K562 (cell line): ENCODE data around the gene ZNF692. TPM values are rescaled to one million over a fixed set of nuclear protein-coding genes. Genes with fewer than 3 reads are reported as not detected.

Experiments used
- ATAC-seq: fragments of 200-7000 bp; cut with Tn5 transposase; 3 replicates; pipeline ENCODE4 v1.9.1; 2020; ENCODE audit warnings: moderate library complexity
- BruUV-seq: library from RNA; stranded (reverse); fragments of 400-500 nt; replicated peaks from 2 replicates; lab custom pipeline; 2021; lab: Mats Ljungman, UMichigan
- CTCF ChIA-PET: fragments of 300-600 bp; formaldehyde crosslinking; extraction: SDS; loops from one replicate; lab custom pipeline; 2021; ENCODE audit warnings: low intra/inter-chr PET ratio; lab: Yijun Ruan, JAX
- POLR2A ChIA-PET: fragments of 300-600, 350-650 bp; sonication (Branson Sonifier 250); formaldehyde crosslinking; extraction: SDS; loops from one replicate; lab custom pipeline; 2021; ENCODE audit warnings: antibody characterized with exemption, inconsistent platforms; lab: Yijun Ruan, JAX
- DNase-seq, 4 experiments: peaks; one replicate each; pipeline versions ENCODE4 v3.0.0 to v3.0.0-alpha.2; 2011 to 2018; ENCODE audit warnings: low spot score in 3 of 4, mixed read lengths in 3 of 4; ENCODE audit errors: extremely low read depth in 1 of 4
- FAIRE-seq: peaks from 2 replicates; lab custom pipeline; 2011; peaks lifted over from hg19 to GRCh38; lab: Jason Lieb, UNC
- H2AFZ ChIP-seq: 2 replicates; pipeline ENCODE4 v1.6.0; 2011; ENCODE audit warnings: low read depth, low read length, control low read depth, inconsistent platforms
- H3K27ac ChIP-seq: fragments of 200-600 bp; 3 replicates; pipeline ENCODE4 v1.8.0; 2011; ENCODE audit warnings: low read depth, mild to moderate bottlenecking, control low read depth, inconsistent platforms, low read length, moderate library complexity, mixed read lengths; ENCODE audit errors: extremely low read depth
- H3K27me3 ChIP-seq, 2 experiments: fragments of 300-600 bp in 1 of 2; 2 replicates in 1 of 2; 3 replicates in 1 of 2; pipeline versions ENCODE4 v1.6.0 to v1.8.0; 2011; ENCODE audit warnings: inconsistent platforms in 2 of 2, low read length in 2 of 2, mild to moderate bottlenecking in 1 of 2, mixed read lengths in 1 of 2, moderate library complexity in 1 of 2; ENCODE audit not compliant: control insufficient read depth in 2 of 2, insufficient read depth in 2 of 2
- H3K36me3 ChIP-seq: fragments of 300-600 bp; 3 replicates; pipeline ENCODE4 v1.8.0; 2011; ENCODE audit warnings: mild to moderate bottlenecking, low read length, inconsistent platforms; ENCODE audit not compliant: control insufficient read depth, insufficient read depth
- H3K4me1 ChIP-seq, 2 experiments: fragments of 200-600 bp in 1 of 2; replicated peaks in 1 of 2; 2 replicates in 1 of 2; 3 replicates in 1 of 2; pipeline versions ENCODE4 v1.5.1 to v1.8.0; 2011; ENCODE audit warnings: inconsistent platforms in 2 of 2, low read length in 2 of 2, mild to moderate bottlenecking in 1 of 2, mixed read lengths in 1 of 2, moderate library complexity in 1 of 2; ENCODE audit not compliant: control insufficient read depth in 2 of 2, insufficient read depth in 2 of 2
- H3K4me2 ChIP-seq: 2 replicates; pipeline ENCODE4 v1.6.1; 2011; ENCODE audit warnings: low read length, control low read depth, inconsistent platforms, mixed read lengths; ENCODE audit not compliant: insufficient read depth
- H3K4me3 ChIP-seq: fragments of 200-600 bp; sonication (generic), shearing (Covaris generic); 2 replicates; pipeline ENCODE4 v1.5.1; 2016; ENCODE audit warnings: control low read depth, inconsistent platforms
- H3K79me2 ChIP-seq: fragments of 200-600 bp; 3 replicates; pipeline ENCODE4 v1.8.0; 2011; ENCODE audit warnings: low read length, inconsistent platforms; ENCODE audit not compliant: control insufficient read depth, insufficient read depth
- H3K9ac ChIP-seq, 2 experiments: 2 replicates each; pipeline versions ENCODE4 v1.6.0 to v1.6.1; 2011; ENCODE audit warnings: low read depth in 2 of 2, low read length in 2 of 2, control low read depth in 1 of 2, inconsistent platforms in 1 of 2, mild to moderate bottlenecking in 1 of 2, mixed read lengths in 1 of 2; ENCODE audit not compliant: insufficient read depth in 1 of 2
- H3K9me1 ChIP-seq: one replicate; pipeline ENCODE4 v1.6.0; 2011; ENCODE audit warnings: inconsistent platforms, mild to moderate bottlenecking, low read length, moderate library complexity; ENCODE audit not compliant: control insufficient read depth, insufficient read depth
- H3K9me3 ChIP-seq: replicated peaks from 2 replicates; pipeline ENCODE4 v1.5.1; 2011; ENCODE audit warnings: low read depth, low read length, inconsistent platforms; ENCODE audit not compliant: control insufficient read depth, insufficient read depth
- H4K20me1 ChIP-seq: replicated peaks from 2 replicates; pipeline ENCODE4 v1.6.1; 2011; ENCODE audit warnings: low read length, inconsistent platforms, mixed read lengths; ENCODE audit not compliant: control insufficient read depth, insufficient read depth
- BCOR ChIP-seq: fragments of 450-650 bp; IDR thresholded peaks from 2 replicates; pipeline ENCODE4 v1.6.1; 2016
- HDAC1 ChIP-seq, 2 experiments: fragments of 450-650 bp; IDR thresholded peaks; 2 replicates each; pipeline ENCODE4 v1.6.1; 2016 to 2017; ENCODE audit warnings: inconsistent platforms in 1 of 2, mild to moderate bottlenecking in 1 of 2, moderate library complexity in 1 of 2
- HIVEP1 ChIP-seq: fragments of 250-450 bp; sonication (Bioruptor Pico); IDR thresholded peaks from 2 replicates; pipeline ENCODE4 v1.4.0; 2020; ENCODE audit warnings: mild to moderate bottlenecking
- MAFK ChIP-seq: IDR thresholded peaks from 2 replicates; pipeline ENCODE4 v1.6.1; 2011; ENCODE audit warnings: low read length, improper control_type of control experiment
- MYBL2 ChIP-seq, 2 experiments: fragments of 450-650 bp in 1 of 2; sonication (generic) in 1 of 2; formaldehyde crosslinking in 1 of 2; IDR thresholded peaks; 2 replicates each; pipeline versions ENCODE4 v1.6.1 to v1.8.1; 2017 to 2022; ENCODE audit warnings: borderline replicate concordance in 1 of 2, inconsistent platforms in 1 of 2, low read depth in 1 of 2, mild to moderate bottlenecking in 1 of 2, missing genetic modification reagents in 1 of 2, moderate library complexity in 1 of 2
- NEUROD1 ChIP-seq: fragments of 150-350 bp; IDR thresholded peaks from 2 replicates; pipeline ENCODE4 v1.6.1; 2014; ENCODE audit warnings: borderline replicate concordance, low read length, low read depth; ENCODE audit not compliant: partially characterized antibody
- NFYB ChIP-seq: IDR thresholded peaks from 2 replicates; pipeline ENCODE4 v1.6.1; 2011; ENCODE audit warnings: mild to moderate bottlenecking, moderate library complexity; ENCODE audit not compliant: insufficient read length; ENCODE audit errors: extremely low read depth
- POLR2B ChIP-seq: fragments of 450-650 bp; IDR thresholded peaks from 2 replicates; pipeline ENCODE4 v1.6.1; 2018; ENCODE audit warnings: low read depth; ENCODE audit not compliant: partially characterized antibody
- SREBF2 ChIP-seq: sonication (generic); formaldehyde crosslinking; IDR thresholded peaks from 2 replicates; pipeline ENCODE4 v1.4.0; 2020; ENCODE audit warnings: mild to moderate bottlenecking, missing genetic modification reagents
- TOE1 ChIP-seq, 2 experiments: fragments of 450-650 bp in 1 of 2; sonication (generic) in 1 of 2; formaldehyde crosslinking in 1 of 2; IDR thresholded peaks; 2 replicates each; pipeline versions ENCODE4 v1.7.1 to v1.8.0; 2016 to 2022; ENCODE audit warnings: borderline replicate concordance in 2 of 2, mild to moderate bottlenecking in 2 of 2, antibody characterized with exemption in 1 of 2, inconsistent platforms in 1 of 2, low read depth in 1 of 2, missing genetic modification reagents in 1 of 2, moderate library complexity in 1 of 2
- ZEB2 ChIP-seq: fragments of 450-650 bp; IDR thresholded peaks from 2 replicates; pipeline ENCODE4 v1.6.1; 2016
- ZNF695 ChIP-seq: fragments of 450-650 bp; formaldehyde crosslinking; IDR thresholded peaks from 2 replicates; pipeline ENCODE4 v1.4.0; 2020; ENCODE audit warnings: mild to moderate bottlenecking, moderate library complexity
- ZSCAN32 ChIP-seq: fragments of 450-650 bp; formaldehyde crosslinking; IDR thresholded peaks from 2 replicates; pipeline ENCODE4 v1.4.0; 2020; ENCODE audit warnings: mild to moderate bottlenecking, moderate library complexity
- WGBS: fragments of 100-300 bp; shearing (Covaris generic); methylation state at CpG from one replicate; pipeline ENCODE4 v1.1.6; 2016; ENCODE audit warnings: low coverage, mixed read lengths; ENCODE audit not compliant: insufficient coverage; ENCODE audit errors: missing lambda C conversion rate; 5-methylcytosine and 5-hydroxymethylcytosine counted together
- in situ Hi-C: fragments of 300-500 bp; cut with MboI; formaldehyde crosslinking; loops from 4 replicates; pipeline ENCODE4 v1.15.0; 2018; ENCODE audit warnings: inconsistent platforms, mixed read lengths
- intact Hi-C: fragments of 100-400 bp; cut with micrococcal nuclease; formaldehyde crosslinking; loops from 2 replicates; pipeline ENCODE4 v1.14.2; 2022
- polyA plus RNA-seq, 8 experiments: library from polyadenylated mRNA; depleted of rRNA in 4 of 8; stranded (reverse) in 5 of 8; unstranded in 3 of 8; fragments of >200 nt; fragmentation: Nextera tagmentation in 2 of 8; fragmentation: Illumina TruSeq in 1 of 8; extraction: Ambion mirVana in 2 of 8; extraction: Trizol in 1 of 8; gene quantifications; 2 replicates each; pipeline versions ENCODE4 v1.2.1 to v1.2.3, GENCODE V29; 2011 to 2014; ENCODE audit warnings: inconsistent platforms in 1 of 8, missing spikeins in 1 of 8
- total RNA-seq, 7 experiments: library from RNA; depleted of rRNA in 6 of 7; stranded (reverse); fragments of >200 nt in 6 of 7; fragmentation: Illumina TruSeq in 2 of 7; extraction: Trizol in 2 of 7; gene quantifications; 2 replicates each; pipeline versions ENCODE4 v1.2.1 to v1.2.3, GENCODE V29; 2011 to 2021; ENCODE audit warnings: low replicate concordance in 1 of 7
- TF ChIP-seq, protein P1 (sequence below), 2 experiments: fragments of 450-650 bp; IDR thresholded peaks; 2 replicates each; pipeline ENCODE4 v1.6.1; 2016; ENCODE audit warnings: mild to moderate bottlenecking in 2 of 2, borderline replicate concordance in 1 of 2, low read depth in 1 of 2, moderate library complexity in 1 of 2

Gene ZNF692
- total and polyA plus RNA-seq, 9 of the 15 experiments (the other 6 are each of a cell fraction or from before 2014, with no cell fraction given), result 8.4 to 143 (median 55.9) TPM

DNA sequence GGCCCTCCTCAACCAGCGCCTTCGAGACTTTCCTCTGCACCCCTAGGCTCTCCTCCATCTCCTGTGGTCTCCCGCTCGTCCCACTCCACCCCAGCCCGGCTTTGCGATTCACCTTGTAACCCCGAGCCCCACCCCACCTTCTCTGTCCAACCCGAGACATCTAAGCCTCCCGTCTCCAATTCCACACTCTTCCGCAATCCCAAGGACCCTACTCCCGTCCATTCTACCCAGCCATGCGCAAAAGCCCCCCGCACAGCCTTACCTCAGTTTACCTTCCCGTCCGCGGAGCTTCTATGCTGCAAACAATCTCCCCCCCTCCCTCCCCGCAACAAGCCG, 33.3 kb downstream of the ZNF692 start:
- Histone ChIP-seq H3K27ac (peak overlapping the region; percentile 99), H3K4me3 (peak overlapping the region; percentile 90), H3K9me3 (no peaks in the 10 kb centered on the region), H3K9ac (peak overlapping the region; percentile 99 to 100), H3K27me3 (no peaks in the 10 kb centered on the region), H3K4me1 (peaks cover 29 to 47% of the 10 kb centered on the region in 2 experiments), H4K20me1 (no peaks in the 10 kb centered on the region; the same call in 1 of the 2 replicates), H3K9me1 (no peaks in the 10 kb centered on the region), H3K36me3 (peaks cover 41% of the 10 kb centered on the region; the same call in 2 of the 3 replicates), H2AFZ (peak overlapping the region; percentile 99), H3K79me2 (peaks cover 44% of the 10 kb centered on the region), H3K4me2 (peak overlapping the region; percentile 100)
- WGBS, result under 1% methylated on average over 13 of the region's 18 CpGs
- in situ Hi-C loops (no loop called here), intact Hi-C loops (loop anchor here (5.0 kb wide), 1 partner anchor 968 kb away; the partner anchor contains the start of gene TRIM58)
- DNase-seq, result peak in 3 of 4 experiments; percentile 49 to 66 (median 65)
- POLR2A ChIA-PET, result interaction anchor here (0.6 to 6.8 kb wide), 10 partner anchors 9 to 973 kb away, joined by 3 to 78 read pairs (median 4); partner anchors contain the start of genes ZNF672 and ZNF692
- CTCF ChIA-PET, result interaction anchor here (1.5 kb wide), 1 partner anchor 81 kb away, joined by 3 read pairs; no protein-coding TSS in a partner anchor
- no peak for FAIRE-seq
- peak; percentile 37 for ATAC-seq
- BruUV-seq, result no TSS peak
- TF ChIP-seq ZSCAN32 (CRISPR knock-in tag) (peak; percentile 17; the same call in 1 of the 2 replicates), MAFK (no peak), BCOR (peak; percentile 96), ZEB2 (0 out of 2 replicates have a peak, but pooled peaks have one; percentile 54), HIVEP1 (CRISPR knock-in tag) (0 out of 2 replicates have a peak, but pooled peaks have one; percentile 14), SREBF2 (no peak), MYBL2 (IDR thresholded peaks at IDR 0.05; ENCODE audit: low read depth) (0 out of 2 replicates have a peak, but pooled peaks have one; percentile 19), MYBL2 (CRISPR knock-in tag; IDR thresholded peaks at IDR 0.05; ENCODE audit: borderline replicate concordance) (no peak), NFYB (no peak), HDAC1 (IDR thresholded peaks at IDR 0.05) (peak in 1 of 2 experiments; percentile 89; a peak in 2 of 4 replicates), POLR2B (peak; percentile 81), ZNF695 (CRISPR knock-in tag) (no peak), NEUROD1 (no peak), TOE1 (IDR thresholded peaks at IDR 0.05; ENCODE audit: borderline replicate concordance) (peak; percentile 67; the same call in 1 of the 2 replicates), TOE1 (CRISPR knock-in tag; IDR thresholded peaks at IDR 0.05; ENCODE audit: borderline replicate concordance, low read depth) (no peak)
- TF ChIP-seq, protein P1, sequence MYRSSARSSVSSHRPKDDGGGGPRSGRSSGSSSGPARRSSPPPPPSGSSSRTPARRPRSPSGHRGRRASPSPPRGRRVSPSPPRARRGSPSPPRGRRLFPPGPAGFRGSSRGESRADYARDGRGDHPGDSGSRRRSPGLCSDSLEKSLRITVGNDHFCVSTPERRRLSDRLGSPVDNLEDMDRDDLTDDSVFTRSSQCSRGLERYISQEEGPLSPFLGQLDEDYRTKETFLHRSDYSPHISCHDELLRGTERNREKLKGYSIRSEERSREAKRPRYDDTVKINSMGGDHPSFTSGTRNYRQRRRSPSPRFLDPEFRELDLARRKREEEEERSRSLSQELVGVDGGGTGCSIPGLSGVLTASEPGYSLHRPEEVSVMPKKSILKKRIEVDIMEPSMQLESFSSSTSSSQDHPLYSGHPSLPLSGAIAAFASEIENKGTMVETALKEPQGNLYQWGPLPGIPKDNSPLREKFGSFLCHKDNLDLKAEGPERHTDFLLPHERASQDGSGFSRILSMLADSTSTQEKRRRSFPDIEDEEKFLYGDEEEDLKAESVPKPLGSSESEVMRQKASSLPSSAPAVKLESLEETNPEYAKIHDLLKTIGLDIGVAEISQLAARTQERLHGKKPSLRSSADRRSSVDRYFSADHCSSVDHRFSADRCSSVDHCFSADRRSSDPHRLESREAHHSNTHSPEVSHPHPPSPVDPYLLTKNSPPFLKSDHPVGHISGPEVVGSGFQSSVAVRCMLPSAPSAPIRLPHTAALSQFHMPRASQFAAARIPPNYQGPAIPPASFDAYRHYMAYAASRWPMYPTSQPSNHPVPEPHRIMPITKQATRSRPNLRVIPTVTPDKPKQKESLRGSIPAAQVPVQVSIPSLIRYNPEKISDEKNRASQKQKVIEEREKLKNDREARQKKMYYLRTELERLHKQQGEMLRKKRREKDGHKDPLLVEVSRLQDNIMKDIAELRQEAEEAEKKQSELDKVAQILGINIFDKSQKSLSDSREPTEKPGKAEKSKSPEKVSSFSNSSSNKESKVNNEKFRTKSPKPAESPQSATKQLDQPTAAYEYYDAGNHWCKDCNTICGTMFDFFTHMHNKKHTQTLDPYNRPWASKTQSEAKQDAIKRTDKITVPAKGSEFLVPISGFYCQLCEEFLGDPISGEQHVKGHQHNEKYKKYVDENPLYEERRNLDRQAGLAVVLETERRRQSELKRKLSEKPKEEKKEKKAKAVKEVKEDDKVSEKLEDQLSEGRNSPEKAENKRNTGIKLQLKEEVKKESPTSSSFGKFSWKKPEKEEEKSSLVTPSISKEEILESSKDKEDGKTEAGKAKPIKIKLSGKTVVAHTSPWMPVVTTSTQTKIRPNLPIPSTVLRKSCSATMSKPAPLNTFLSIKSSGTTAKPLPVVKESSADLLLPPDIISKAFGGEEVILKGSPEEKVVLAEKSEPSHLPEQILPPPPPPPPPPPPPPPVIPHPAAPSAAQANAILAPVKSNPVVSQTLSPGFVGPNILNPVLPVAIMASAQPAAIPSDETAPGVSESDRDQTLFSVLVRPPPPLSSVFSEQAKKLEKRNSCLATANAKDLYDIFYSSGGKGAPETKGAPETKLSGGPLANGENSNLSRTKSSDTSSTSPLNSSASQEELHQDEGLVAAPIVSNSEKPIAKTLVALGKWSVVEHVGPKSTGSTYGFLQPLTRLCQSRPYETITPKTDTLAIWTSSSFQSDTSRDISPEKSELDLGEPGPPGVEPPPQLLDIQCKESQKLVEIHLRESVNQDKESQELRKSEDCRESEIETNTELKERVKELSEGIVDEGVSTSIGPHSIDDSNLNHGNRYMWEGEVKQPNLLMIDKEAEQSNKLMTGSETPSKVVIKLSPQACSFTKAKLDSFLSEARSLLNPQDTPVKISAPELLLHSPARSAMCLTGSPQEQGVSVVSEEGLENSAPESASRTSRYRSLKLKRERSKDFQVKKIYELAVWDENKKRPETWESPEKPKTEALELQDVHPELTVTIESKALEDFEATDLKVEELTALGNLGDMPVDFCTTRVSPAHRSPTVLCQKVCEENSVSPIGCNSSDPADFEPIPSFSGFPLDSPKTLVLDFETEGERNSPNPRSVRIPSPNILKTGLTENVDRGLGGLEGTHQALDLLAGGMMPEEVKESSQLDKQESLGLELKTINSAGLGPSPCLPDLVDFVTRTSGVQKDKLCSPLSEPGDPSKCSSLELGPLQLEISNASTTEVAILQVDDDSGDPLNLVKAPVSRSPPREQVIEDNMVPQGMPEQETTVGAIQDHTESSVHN (IDR thresholded peaks at IDR 0.05; ENCODE audit: borderline replicate concordance in 1 of 2, low read depth in 1 of 2), result no peak
